Left lung (tissue), 10 donors: Measurements from ENCODE around the gene ZBTB20. TPM values are rescaled to one million over a fixed set of nuclear protein-coding genes. Genes with fewer than 3 reads are reported as not detected.

Experiments used
- ATAC-seq: fragments of 200-7000 bp; cut with Tn5 transposase; one replicate; pipeline ENCODE4 v1.9.1; 2020; ENCODE audit warnings: moderate library complexity
- DNase-seq, 4 donors: peaks; one replicate each; pipeline ENCODE4 v3.0.0-alpha.2; 2013 to 2020
- H3K27ac ChIP-seq, 2 donors: fragments of 200-600 bp; sonication (generic) in 1 of 2; one replicate each; pipeline versions ENCODE4 v1.5.0 to v1.8.0; 2020 to 2021
- H3K27me3 ChIP-seq, 2 donors: fragments of 200-600 bp; sonication (generic) in 1 of 2; one replicate each; pipeline versions ENCODE4 v1.5.0 to v1.8.0; 2020 to 2021
- H3K36me3 ChIP-seq, 2 donors: fragments of 200-600 bp; sonication (generic) in 1 of 2; one replicate each; pipeline versions ENCODE4 v1.5.0 to v1.8.0; 2020 to 2021
- H3K4me1 ChIP-seq, 2 donors: fragments of 200-600 bp; one replicate each; pipeline ENCODE4 v1.8.0; 2021
- H3K4me3 ChIP-seq, 2 donors: fragments of 200-600 bp; sonication (generic) in 1 of 2; one replicate each; pipeline versions ENCODE4 v1.5.0 to v1.8.0; 2020 to 2021; ENCODE audit warnings: mild to moderate bottlenecking in 1 of 2
- H3K9me3 ChIP-seq, 2 donors: fragments of 200-600 bp; sonication (generic) in 1 of 2; one replicate each; pipeline versions ENCODE4 v1.5.0 to v1.8.0; 2020 to 2021
- CTCF ChIP-seq, 2 donors: fragments of 200-600 bp; sonication (generic) in 1 of 2; IDR thresholded peaks; one replicate each; pipeline versions ENCODE4 v1.5.0 to v1.8.0; 2021; ENCODE audit warnings: antibody characterized with exemption in 2 of 2
- intact Hi-C, 2 donors: fragments of 100-400 bp; cut with DNase I; formaldehyde crosslinking; loops; one replicate each; pipeline versions ENCODE4 v1.11.2 to v1.14.2; 2022
- polyA plus RNA-seq, 6 donors: library from polyadenylated mRNA; unstranded; fragments of 120-200 nt; gene quantifications; one replicate each; pipeline ENCODE4 v1.2.1, GENCODE V29; 2013; ENCODE audit not compliant: insufficient read length in 6 of 6
- total RNA-seq, 2 donors: library from RNA; stranded (reverse); fragmentation: NEBNext Ultra II Directional; extraction: Animal tissue kit (Norgen Biotek cat#: 25700); gene quantifications; one replicate each; pipeline ENCODE4 v1.2.1, GENCODE V29; 2021
- donor health status: DM: no; HTN: yes; CAD: no.
- donor health status: DM: no; HTN: no; CAD: no.

ZBTB20 gene
- total and polyA plus RNA-seq, 8 donors: 1.1 to 63.5 (median 6.0) TPM

GRCh38 chr3:114856835-114857234 is 290.3 kb downstream of the ZBTB20 start:
- no peaks in the 10 kb centered on the region for H3K36me3 ChIP-seq
- no peak for ATAC-seq
- no peak for DNase-seq
- no peak overlapping the region for H3K4me3 ChIP-seq
- intact Hi-C loops: no loop called here
- H3K9me3 ChIP-seq: no peaks in the 10 kb centered on the region
- no peaks in the 10 kb centered on the region for H3K4me1 ChIP-seq
- no peak for TF ChIP-seq CTCF (IDR thresholded peaks at IDR 0.05)
- H3K27ac ChIP-seq: no peak overlapping the region
- H3K27me3 ChIP-seq: no peaks in the 10 kb centered on the region

- intact Hi-C loops: no loop called here
- Histone ChIP-seq H3K36me3 (no peaks in the 10 kb centered on the region), H3K27me3 (no peaks in the 10 kb centered on the region), H3K9me3 (no peaks in the 10 kb centered on the region), H3K4me1 (no peaks in the 10 kb centered on the region), H3K27ac (no peak overlapping the region), H3K4me3 (no peak overlapping the region)
- TF ChIP-seq CTCF (IDR thresholded peaks at IDR 0.05): no peak
- no peak for ATAC-seq
- DNase-seq: no peak
These were observed 291.2 kb downstream of the ZBTB20 start for GRCh38 chr3:114855839-114856238.

GRCh38 chr3:114852966-114853365 is 294.1 kb downstream of the ZBTB20 start:
- Histone ChIP-seq H3K4me3 (no peak overlapping the region), H3K9me3 (no peaks in the 10 kb centered on the region), H3K4me1 (no peaks in the 10 kb centered on the region), H3K27me3 (no peaks in the 10 kb centered on the region), H3K36me3 (no peaks in the 10 kb centered on the region), H3K27ac (no peak overlapping the region)
- ATAC-seq (no peak), DNase-seq (no peak)
- intact Hi-C loops: no loop called here
- no peak for TF ChIP-seq CTCF (IDR thresholded peaks at IDR 0.05)

GRCh38 chr3:114850898-114851297 is 296.2 kb downstream of the ZBTB20 start:
- Histone ChIP-seq H3K27ac (no peak overlapping the region), H3K27me3 (no peaks in the 10 kb centered on the region), H3K36me3 (no peaks in the 10 kb centered on the region), H3K9me3 (no peaks in the 10 kb centered on the region), H3K4me3 (no peak overlapping the region), H3K4me1 (peaks cover 0 to 7% of the 10 kb centered on the region in 2 donors)
- no peak for ATAC-seq
- no peak for TF ChIP-seq CTCF (IDR thresholded peaks at IDR 0.05)
- DNase-seq: no peak
- intact Hi-C loops: no loop called here

- intact Hi-C loops: no loop called here
- Histone ChIP-seq H3K27me3 (no peaks in the 10 kb centered on the region), H3K4me3 (no peak overlapping the region), H3K4me1 (peaks cover 0 to 7% of the 10 kb centered on the region in 2 donors), H3K27ac (no peak overlapping the region), H3K9me3 (no peaks in the 10 kb centered on the region), H3K36me3 (no peaks in the 10 kb centered on the region)
- no peak for TF ChIP-seq CTCF (IDR thresholded peaks at IDR 0.05)
- DNase-seq: no peak
- no peak for ATAC-seq
These were observed 298.3 kb downstream of the ZBTB20 start for GRCh38 chr3:114848643-114849350.
